ENCODE data around the gene GAL. TPM values are rescaled to one million over a fixed set of nuclear protein-coding genes. Genes with fewer than 3 reads are reported as not detected.

Gene GAL
- total RNA-seq, 1 experiment from 2014 or later = 4.4 TPM

GRCh38 chr11:68641880-68642279, 42.5 kb upstream of the GAL start:
- H3K27me3 ChIP-seq (replicated peaks; ENCODE audit: insufficient read depth, low read depth, low read length, poor library complexity) = peaks cover 8% of the 10 kb centered on the region
- peaks cover 10% of the 10 kb centered on the region for H3K9me3 ChIP-seq (ENCODE audit: low read depth, low read length, poor library complexity, severe bottlenecking)
- DNase-seq (ENCODE audit: low spot score) = no peak
- no TSS peak for BruUV-seq (replicated peaks)
- H3K4me3 ChIP-seq (ENCODE audit: low read depth, low read length, poor library complexity, severe bottlenecking) = no peak overlapping the region
- ChIA-PET CTCF (no interaction called here), POLR2A (ENCODE audit: low non-redundant PET) (no interaction called here)
- no peaks in the 10 kb centered on the region for H3K4me1 ChIP-seq (ENCODE audit: insufficient read depth, low read length, poor library complexity, severe bottlenecking)
- H3K36me3 ChIP-seq (ENCODE audit: insufficient read depth, low read length, poor library complexity, severe bottlenecking) = no peaks in the 10 kb centered on the region
- intact Hi-C loops (cut with micrococcal nuclease; ENCODE audit: unreplicated experiment) = no loop called here
- no peak for TF ChIP-seq EZH2 (IDR thresholded peaks at IDR 0.05; ENCODE audit: borderline replicate concordance, low read depth, low read length, poor library complexity, severe bottlenecking)
- TF ChIP-seq, protein P1, sequence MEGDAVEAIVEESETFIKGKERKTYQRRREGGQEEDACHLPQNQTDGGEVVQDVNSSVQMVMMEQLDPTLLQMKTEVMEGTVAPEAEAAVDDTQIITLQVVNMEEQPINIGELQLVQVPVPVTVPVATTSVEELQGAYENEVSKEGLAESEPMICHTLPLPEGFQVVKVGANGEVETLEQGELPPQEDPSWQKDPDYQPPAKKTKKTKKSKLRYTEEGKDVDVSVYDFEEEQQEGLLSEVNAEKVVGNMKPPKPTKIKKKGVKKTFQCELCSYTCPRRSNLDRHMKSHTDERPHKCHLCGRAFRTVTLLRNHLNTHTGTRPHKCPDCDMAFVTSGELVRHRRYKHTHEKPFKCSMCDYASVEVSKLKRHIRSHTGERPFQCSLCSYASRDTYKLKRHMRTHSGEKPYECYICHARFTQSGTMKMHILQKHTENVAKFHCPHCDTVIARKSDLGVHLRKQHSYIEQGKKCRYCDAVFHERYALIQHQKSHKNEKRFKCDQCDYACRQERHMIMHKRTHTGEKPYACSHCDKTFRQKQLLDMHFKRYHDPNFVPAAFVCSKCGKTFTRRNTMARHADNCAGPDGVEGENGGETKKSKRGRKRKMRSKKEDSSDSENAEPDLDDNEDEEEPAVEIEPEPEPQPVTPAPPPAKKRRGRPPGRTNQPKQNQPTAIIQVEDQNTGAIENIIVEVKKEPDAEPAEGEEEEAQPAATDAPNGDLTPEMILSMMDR (conservative IDR thresholded peaks at IDR 0.05; ENCODE audit: low read depth, low read length) = no peak
- no peak overlapping the region for H3K27ac ChIP-seq (ENCODE audit: low read depth, low read length, poor library complexity, severe bottlenecking)

GRCh38 chr11:68643585-68643984, 40.8 kb upstream of the GAL start:
- peaks cover 12% of the 10 kb centered on the region for H3K9me3 ChIP-seq (ENCODE audit: low read depth, low read length, poor library complexity, severe bottlenecking)
- no peak overlapping the region for H3K4me3 ChIP-seq (ENCODE audit: low read depth, low read length, poor library complexity, severe bottlenecking)
- peaks cover 13% of the 10 kb centered on the region for H3K27me3 ChIP-seq (replicated peaks; ENCODE audit: insufficient read depth, low read depth, low read length, poor library complexity)
- H3K36me3 ChIP-seq (ENCODE audit: insufficient read depth, low read length, poor library complexity, severe bottlenecking) = no peaks in the 10 kb centered on the region
- BruUV-seq (replicated peaks) = no TSS peak
- peak; percentile 59 for DNase-seq (ENCODE audit: low spot score)
- ChIA-PET POLR2A (ENCODE audit: low non-redundant PET) (no interaction called here), CTCF (interaction anchor here (0.6 to 1.2 kb wide), 4 partner anchors 129 to 247 kb away, joined by 3 to 4 read pairs (median 4); partner anchors contain the start of gene PPP6R3)
- H3K4me1 ChIP-seq (ENCODE audit: insufficient read depth, low read length, poor library complexity, severe bottlenecking) = no peaks in the 10 kb centered on the region
- intact Hi-C loops (cut with micrococcal nuclease; ENCODE audit: unreplicated experiment) = loop anchor here (1.0 kb wide), 1 partner anchor 128 kb away; no protein-coding TSS in a partner anchor
- H3K27ac ChIP-seq (ENCODE audit: low read depth, low read length, poor library complexity, severe bottlenecking) = no peak overlapping the region
- TF ChIP-seq, protein P1 (conservative IDR thresholded peaks at IDR 0.05; ENCODE audit: low read depth, low read length) = peak; percentile 53
- no peak for TF ChIP-seq EZH2 (IDR thresholded peaks at IDR 0.05; ENCODE audit: borderline replicate concordance, low read depth, low read length, poor library complexity, severe bottlenecking)

GRCh38 chr11:68646832-68647231, 37.5 kb upstream of the GAL start:
- POLR2A ChIA-PET (ENCODE audit: low non-redundant PET) = no interaction called here

More at GRCh38 chr11:68646832-68647231, 37.5 kb upstream of the GAL start:
- Histone ChIP-seq H3K9me3 (ENCODE audit: low read depth, low read length, poor library complexity, severe bottlenecking) (peaks cover 12% of the 10 kb centered on the region), H3K4me3 (ENCODE audit: low read depth, low read length, poor library complexity, severe bottlenecking) (no peak overlapping the region), H3K27me3 (replicated peaks; ENCODE audit: insufficient read depth, low read depth, low read length, poor library complexity) (peaks cover 18% of the 10 kb centered on the region), H3K4me1 (ENCODE audit: insufficient read depth, low read length, poor library complexity, severe bottlenecking) (no peaks in the 10 kb centered on the region), H3K36me3 (ENCODE audit: insufficient read depth, low read length, poor library complexity, severe bottlenecking) (no peaks in the 10 kb centered on the region), H3K27ac (ENCODE audit: low read depth, low read length, poor library complexity, severe bottlenecking) (no peak overlapping the region)
- intact Hi-C loops (cut with micrococcal nuclease; ENCODE audit: unreplicated experiment) = no loop called here
- CTCF ChIA-PET = no interaction called here
- TF ChIP-seq EZH2 (IDR thresholded peaks at IDR 0.05; ENCODE audit: borderline replicate concordance, low read depth, low read length, poor library complexity, severe bottlenecking) = no peak
- TF ChIP-seq, protein P1 (conservative IDR thresholded peaks at IDR 0.05; ENCODE audit: low read depth, low read length) = no peak
- no TSS peak for BruUV-seq (replicated peaks)
- no peak for DNase-seq (ENCODE audit: low spot score)

All from A673 (cell line).